CD4-positive, alpha-beta T cell (primary cell): ENCODE data around the gene CPO. TPM values are rescaled to one million over a fixed set of nuclear protein-coding genes. Genes with fewer than 3 reads are reported as not detected.

Source experiments
- ATAC-seq: fragments of 200-7000 bp; cut with Tn5 transposase; one replicate; pipeline ENCODE4 v1.10.0; 2022; ENCODE audit warnings: mild to moderate bottlenecking; ENCODE audit not compliant: poor library complexity
- CTCF ChIA-PET: fragments of 350-600 bp; sonication (Branson Sonifier 250); formaldehyde crosslinking; loops from one replicate; lab custom pipeline; 2021; ENCODE audit warnings: antibody characterized with exemption, inconsistent platforms; lab: Charles Lee
- POLR2A ChIA-PET: fragments of 350-600 bp; sonication (Branson Sonifier 250); formaldehyde crosslinking; loops from one replicate; lab custom pipeline; 2021; ENCODE audit warnings: antibody characterized with exemption, inconsistent platforms; lab: Charles Lee
- DNase-seq, 14 experiments: peaks; one replicate each; pipeline ENCODE4 v3.0.0-alpha.2; 2013 to 2020; ENCODE audit warnings: mixed read lengths in 2 of 14
- H3K27ac ChIP-seq, 2 donors: one replicate each; pipeline versions ENCODE4 v1.5.1 to v1.7.0; 2013; ENCODE audit warnings: low read length in 2 of 2, low read depth in 1 of 2, mild to moderate bottlenecking in 1 of 2
- H3K27me3 ChIP-seq, 2 experiments: 1 replicate in 1 of 2; 2 replicates in 1 of 2; pipeline versions ENCODE4 v1.6.1 to v1.7.0; 2013; ENCODE audit warnings: low read length in 2 of 2, control low read depth in 1 of 2, mild to moderate bottlenecking in 1 of 2, moderate library complexity in 1 of 2; ENCODE audit not compliant: insufficient read depth in 2 of 2, control insufficient read depth in 1 of 2
- H3K36me3 ChIP-seq: one replicate; pipeline ENCODE4 v1.6.1; 2013; ENCODE audit warnings: low read length, control low read depth; ENCODE audit not compliant: insufficient read depth
- H3K4me1 ChIP-seq: one replicate; pipeline ENCODE4 v1.6.1; 2013; ENCODE audit warnings: low read length, control low read depth; ENCODE audit not compliant: insufficient read depth
- H3K4me3 ChIP-seq: one replicate; pipeline ENCODE4 v1.5.1; 2013; ENCODE audit warnings: mild to moderate bottlenecking, low read length, moderate library complexity
- H3K9me3 ChIP-seq, 2 experiments: 1 replicate in 1 of 2; 2 replicates in 1 of 2; pipeline versions ENCODE4 v1.6.1 to v1.7.0; 2013; ENCODE audit warnings: low read length in 2 of 2, mild to moderate bottlenecking in 2 of 2, control low read depth in 1 of 2, moderate library complexity in 1 of 2; ENCODE audit not compliant: control insufficient read depth in 1 of 2, insufficient read depth in 1 of 2
- H3K27ac Mint-ChIP-seq: one replicate; pipeline ENCODE4 v1.8.0; 2020; ENCODE audit warnings: mixed read lengths
- H3K27me3 Mint-ChIP-seq: one replicate; pipeline ENCODE4 v1.8.0; 2021; ENCODE audit warnings: mixed read lengths
- H3K36me3 Mint-ChIP-seq: one replicate; pipeline ENCODE4 v1.8.0; 2021; ENCODE audit warnings: low read depth, mixed read lengths
- H3K4me1 Mint-ChIP-seq: one replicate; pipeline ENCODE4 v1.8.0; 2021; ENCODE audit warnings: low read depth, mixed read lengths
- H3K4me3 Mint-ChIP-seq: one replicate; pipeline ENCODE4 v1.8.0; 2020; ENCODE audit warnings: mild to moderate bottlenecking, mixed read lengths
- H3K9me3 Mint-ChIP-seq: one replicate; pipeline ENCODE4 v1.8.0; 2020; ENCODE audit warnings: mixed read lengths
- intact Hi-C, 2 experiments: fragments of 100-400 bp; cut with DNase I in 1 of 2; cut with micrococcal nuclease in 1 of 2; formaldehyde crosslinking; loops; one replicate each; pipeline versions ENCODE4 v1.15.1 to v1.9.0; 2023 to 2025; cut with DNase I, micrococcal nuclease
- polyA plus RNA-seq, 2 donors: library from polyadenylated mRNA; unstranded; fragments of 120-200 nt; gene quantifications; one replicate each; pipeline ENCODE4 v1.2.1, GENCODE V29; 2013
- total RNA-seq, 174 experiments: library from RNA in 2 of 174; stranded (reverse) in 2 of 174; gene quantifications; one replicate each; pipeline ENCODE4 v1.2.3 and lab custom pipeline; 2021 to 2026
- TF ChIP-seq, protein P1 (sequence below): fragments of 200-600 bp; IDR thresholded peaks from one replicate; pipeline ENCODE4 v1.8.0; 2022; ENCODE audit warnings: antibody characterized with exemption, mild to moderate bottlenecking

Gene CPO, protein sequence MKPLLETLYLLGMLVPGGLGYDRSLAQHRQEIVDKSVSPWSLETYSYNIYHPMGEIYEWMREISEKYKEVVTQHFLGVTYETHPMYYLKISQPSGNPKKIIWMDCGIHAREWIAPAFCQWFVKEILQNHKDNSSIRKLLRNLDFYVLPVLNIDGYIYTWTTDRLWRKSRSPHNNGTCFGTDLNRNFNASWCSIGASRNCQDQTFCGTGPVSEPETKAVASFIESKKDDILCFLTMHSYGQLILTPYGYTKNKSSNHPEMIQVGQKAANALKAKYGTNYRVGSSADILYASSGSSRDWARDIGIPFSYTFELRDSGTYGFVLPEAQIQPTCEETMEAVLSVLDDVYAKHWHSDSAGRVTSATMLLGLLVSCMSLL
- total RNA-seq (not detected), total RNA-seq (lab: John Stamatoyannopoulos, UW) (0 to 0.65 (median 0.08) reads per million in 172 experiments)
- polyA plus RNA-seq (2013, experiment 1 of 2): not detected
- 0.15 TPM for polyA plus RNA-seq (2013, experiment 2 of 2)

GRCh38 chr2:206939340-206939739, at the start of gene CPO:
TSS of gene CPO (plus strand) at chr2:206939518. CDS start at chr2:206939600, 82 bp downstream.
- ATAC-seq (no peak), DNase-seq (no peak)
- H3K36me3 ChIP-seq: no peaks in the 10 kb centered on the region
- Mint-ChIP-seq H3K4me1 (no peaks in the 10 kb centered on the region), H3K36me3 (no peaks in the 10 kb centered on the region), H3K27me3 (no peaks in the 10 kb centered on the region), H3K9me3 (no peaks in the 10 kb centered on the region), H3K27ac (no peak within 1 kb of the TSS), H3K4me3 (no peak within 1 kb of the TSS)
- H3K9me3 ChIP-seq: no peaks in the 10 kb centered on the region
- CTCF ChIA-PET: no interaction called here
- TF ChIP-seq, protein P1, sequence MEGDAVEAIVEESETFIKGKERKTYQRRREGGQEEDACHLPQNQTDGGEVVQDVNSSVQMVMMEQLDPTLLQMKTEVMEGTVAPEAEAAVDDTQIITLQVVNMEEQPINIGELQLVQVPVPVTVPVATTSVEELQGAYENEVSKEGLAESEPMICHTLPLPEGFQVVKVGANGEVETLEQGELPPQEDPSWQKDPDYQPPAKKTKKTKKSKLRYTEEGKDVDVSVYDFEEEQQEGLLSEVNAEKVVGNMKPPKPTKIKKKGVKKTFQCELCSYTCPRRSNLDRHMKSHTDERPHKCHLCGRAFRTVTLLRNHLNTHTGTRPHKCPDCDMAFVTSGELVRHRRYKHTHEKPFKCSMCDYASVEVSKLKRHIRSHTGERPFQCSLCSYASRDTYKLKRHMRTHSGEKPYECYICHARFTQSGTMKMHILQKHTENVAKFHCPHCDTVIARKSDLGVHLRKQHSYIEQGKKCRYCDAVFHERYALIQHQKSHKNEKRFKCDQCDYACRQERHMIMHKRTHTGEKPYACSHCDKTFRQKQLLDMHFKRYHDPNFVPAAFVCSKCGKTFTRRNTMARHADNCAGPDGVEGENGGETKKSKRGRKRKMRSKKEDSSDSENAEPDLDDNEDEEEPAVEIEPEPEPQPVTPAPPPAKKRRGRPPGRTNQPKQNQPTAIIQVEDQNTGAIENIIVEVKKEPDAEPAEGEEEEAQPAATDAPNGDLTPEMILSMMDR: no peak
- intact Hi-C loops: no loop called here
- no peaks in the 10 kb centered on the region for H3K27me3 ChIP-seq
- H3K27ac ChIP-seq: no peak within 1 kb of the TSS
- H3K4me1 ChIP-seq: no peaks in the 10 kb centered on the region
- POLR2A ChIA-PET: no interaction called here
- no peak within 1 kb of the TSS for H3K4me3 ChIP-seq

- no peak overlapping the region for H3K4me3 Mint-ChIP-seq
- CTCF ChIA-PET: no interaction called here
- Histone ChIP-seq H3K9me3 (no peaks in the 10 kb centered on the region), H3K4me3 (no peak overlapping the region), H3K27ac (no peak overlapping the region), H3K27me3 (no peaks in the 10 kb centered on the region), H3K36me3 (no peaks in the 10 kb centered on the region), H3K4me1 (no peaks in the 10 kb centered on the region)
- no peak overlapping the region for H3K27ac Mint-ChIP-seq
- H3K27me3 Mint-ChIP-seq: no peaks in the 10 kb centered on the region
- TF ChIP-seq, protein P1: no peak
- POLR2A ChIA-PET: no interaction called here
- no peaks in the 10 kb centered on the region for H3K9me3 Mint-ChIP-seq
- no peaks in the 10 kb centered on the region for H3K36me3 Mint-ChIP-seq
- DNase-seq: no peak
- no peak for ATAC-seq
- intact Hi-C loops: no loop called here
- H3K4me1 Mint-ChIP-seq: no peaks in the 10 kb centered on the region
Observed at GRCh38 chr2:206890179-206890578, 49.1 kb upstream of the CPO start.

GRCh38 chr2:206890926-206891325, 48.4 kb upstream of the CPO start:
- ChIA-PET CTCF (no interaction called here), POLR2A (no interaction called here)
- Histone ChIP-seq H3K27ac (no peak overlapping the region), H3K4me1 (no peaks in the 10 kb centered on the region), H3K9me3 (no peaks in the 10 kb centered on the region), H3K36me3 (no peaks in the 10 kb centered on the region), H3K4me3 (no peak overlapping the region), H3K27me3 (no peaks in the 10 kb centered on the region)
- Mint-ChIP-seq H3K27me3 (no peaks in the 10 kb centered on the region), H3K4me3 (no peak overlapping the region), H3K4me1 (no peaks in the 10 kb centered on the region), H3K9me3 (no peaks in the 10 kb centered on the region), H3K27ac (no peak overlapping the region), H3K36me3 (no peaks in the 10 kb centered on the region)
- TF ChIP-seq, protein P1: no peak
- ATAC-seq (no peak), DNase-seq (no peak)
- intact Hi-C loops: no loop called here
